Measurements from ENCODE around the gene FA2H. TPM values are rescaled to one million over a fixed set of nuclear protein-coding genes. Genes with fewer than 3 reads are reported as not detected.

Gene FA2H
- total and polyA plus RNA-seq, 2 donors (not counting 1 experiment from before 2014, with no cell fraction given), result not detected

GRCh38 chr16:74776926-74777325 lies 2.3 kb upstream of the FA2H start:
- Histone ChIP-seq H3K9ac (ENCODE audit: insufficient read depth, low read length) (no peak overlapping the region), H3K27me3 (ENCODE audit: control insufficient read depth, insufficient read depth, low read length) (peaks cover 27% of the 10 kb centered on the region), H4K20me1 (ENCODE audit: control insufficient read depth, extremely low read depth, insufficient read depth, low read length) (no peaks in the 10 kb centered on the region), H3K79me2 (ENCODE audit: control insufficient read depth, insufficient read depth, low read length) (no peaks in the 10 kb centered on the region), H3K36me3 (ENCODE audit: control insufficient read depth, insufficient read depth, low read length) (no peaks in the 10 kb centered on the region), H3K9me3 (ENCODE audit: control insufficient read depth, insufficient read depth, low read depth, low read length) (no peaks in the 10 kb centered on the region), H3K4me3 (replicated peaks in 1 of 4; ENCODE audit: control extremely low read depth in 1 of 4, insufficient read depth in 1 of 4, low read depth in 3 of 4, low read length in 4 of 4) (no peak overlapping the region), H2AFZ (ENCODE audit: low read length) (no peak overlapping the region), H3K4me2 (ENCODE audit: extremely low read depth, insufficient read depth, low read length) (no peak overlapping the region), H3K4me1 (ENCODE audit: control insufficient read depth, extremely low read depth, insufficient read depth, low read length) (no peaks in the 10 kb centered on the region), H3K27ac (ENCODE audit: insufficient read depth, low read length) (no peak overlapping the region)
- TF ChIP-seq, protein P1, sequence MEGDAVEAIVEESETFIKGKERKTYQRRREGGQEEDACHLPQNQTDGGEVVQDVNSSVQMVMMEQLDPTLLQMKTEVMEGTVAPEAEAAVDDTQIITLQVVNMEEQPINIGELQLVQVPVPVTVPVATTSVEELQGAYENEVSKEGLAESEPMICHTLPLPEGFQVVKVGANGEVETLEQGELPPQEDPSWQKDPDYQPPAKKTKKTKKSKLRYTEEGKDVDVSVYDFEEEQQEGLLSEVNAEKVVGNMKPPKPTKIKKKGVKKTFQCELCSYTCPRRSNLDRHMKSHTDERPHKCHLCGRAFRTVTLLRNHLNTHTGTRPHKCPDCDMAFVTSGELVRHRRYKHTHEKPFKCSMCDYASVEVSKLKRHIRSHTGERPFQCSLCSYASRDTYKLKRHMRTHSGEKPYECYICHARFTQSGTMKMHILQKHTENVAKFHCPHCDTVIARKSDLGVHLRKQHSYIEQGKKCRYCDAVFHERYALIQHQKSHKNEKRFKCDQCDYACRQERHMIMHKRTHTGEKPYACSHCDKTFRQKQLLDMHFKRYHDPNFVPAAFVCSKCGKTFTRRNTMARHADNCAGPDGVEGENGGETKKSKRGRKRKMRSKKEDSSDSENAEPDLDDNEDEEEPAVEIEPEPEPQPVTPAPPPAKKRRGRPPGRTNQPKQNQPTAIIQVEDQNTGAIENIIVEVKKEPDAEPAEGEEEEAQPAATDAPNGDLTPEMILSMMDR (conservative IDR thresholded peaks at IDR 0.05 in 1 of 2, IDR thresholded peaks at IDR 0.05 in 1 of 2; ENCODE audit: low read depth in 1 of 2, low read length in 2 of 2), result no peak
- TF ChIP-seq EZH2 (IDR thresholded peaks at IDR 0.05; ENCODE audit: low read length, missing control alignments), result no peak
- no peak for DNase-seq (ENCODE audit: low read depth in 2 of 2)

DNA sequence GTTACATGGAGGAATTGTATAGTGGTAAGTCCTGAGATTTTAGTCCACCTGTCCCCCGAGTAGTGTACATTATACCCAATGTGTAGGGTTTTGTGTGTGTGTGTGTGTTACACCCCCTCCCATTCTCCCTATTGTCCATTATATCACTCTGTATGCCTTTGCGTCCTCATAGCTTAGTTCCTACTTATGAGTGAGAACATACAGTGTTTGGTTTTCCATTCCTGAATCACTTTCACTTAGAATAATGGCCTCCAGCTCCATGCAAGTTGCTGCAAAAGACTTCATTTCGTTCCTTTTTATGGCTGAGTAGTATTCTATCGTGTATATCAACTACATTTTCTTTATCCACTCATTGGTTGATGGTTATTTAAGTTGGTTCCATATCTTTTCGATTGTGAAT lies 635 bp upstream of the FA2H start:
- H3K9ac ChIP-seq (ENCODE audit: insufficient read depth, low read length), result no peak overlapping the region
- H2AFZ ChIP-seq (ENCODE audit: low read length), result no peak overlapping the region
- H4K20me1 ChIP-seq (ENCODE audit: control insufficient read depth, extremely low read depth, insufficient read depth, low read length), result no peaks in the 10 kb centered on the region
- H3K4me3 ChIP-seq (replicated peaks in 1 of 4; ENCODE audit: control extremely low read depth in 1 of 4, insufficient read depth in 1 of 4, low read depth in 3 of 4, low read length in 4 of 4), result no peak overlapping the region
- H3K4me1 ChIP-seq (ENCODE audit: control insufficient read depth, extremely low read depth, insufficient read depth, low read length), result no peaks in the 10 kb centered on the region
- no peaks in the 10 kb centered on the region for H3K79me2 ChIP-seq (ENCODE audit: control insufficient read depth, insufficient read depth, low read length)
- H3K27me3 ChIP-seq (ENCODE audit: control insufficient read depth, insufficient read depth, low read length), result peaks cover 31% of the 10 kb centered on the region
- DNase-seq (ENCODE audit: low read depth in 2 of 2), result no peak
- H3K4me2 ChIP-seq (ENCODE audit: extremely low read depth, insufficient read depth, low read length), result no peak overlapping the region
- no peak overlapping the region for H3K27ac ChIP-seq (ENCODE audit: insufficient read depth, low read length)
- TF ChIP-seq, protein P1 (conservative IDR thresholded peaks at IDR 0.05 in 1 of 2, IDR thresholded peaks at IDR 0.05 in 1 of 2; ENCODE audit: low read depth in 1 of 2, low read length in 2 of 2), result no peak
- TF ChIP-seq EZH2 (IDR thresholded peaks at IDR 0.05; ENCODE audit: low read length, missing control alignments), result no peak
- H3K36me3 ChIP-seq (ENCODE audit: control insufficient read depth, insufficient read depth, low read length), result no peaks in the 10 kb centered on the region
- H3K9me3 ChIP-seq (ENCODE audit: control insufficient read depth, insufficient read depth, low read depth, low read length), result no peaks in the 10 kb centered on the region

GRCh38 chr16:74773446-74774222 lies 986 bp downstream of the FA2H start:
- Histone ChIP-seq H3K9ac (ENCODE audit: insufficient read depth, low read length) (no peak overlapping the region), H3K27ac (ENCODE audit: insufficient read depth, low read length) (no peak overlapping the region), H2AFZ (ENCODE audit: low read length) (no peak overlapping the region), H4K20me1 (ENCODE audit: control insufficient read depth, extremely low read depth, insufficient read depth, low read length) (no peaks in the 10 kb centered on the region), H3K9me3 (ENCODE audit: control insufficient read depth, insufficient read depth, low read depth, low read length) (no peaks in the 10 kb centered on the region), H3K27me3 (ENCODE audit: control insufficient read depth, insufficient read depth, low read length) (peaks cover 35% of the 10 kb centered on the region), H3K36me3 (ENCODE audit: control insufficient read depth, insufficient read depth, low read length) (no peaks in the 10 kb centered on the region), H3K4me2 (ENCODE audit: extremely low read depth, insufficient read depth, low read length) (no peak overlapping the region), H3K4me1 (ENCODE audit: control insufficient read depth, extremely low read depth, insufficient read depth, low read length) (no peaks in the 10 kb centered on the region), H3K4me3 (replicated peaks in 1 of 4; ENCODE audit: control extremely low read depth in 1 of 4, insufficient read depth in 1 of 4, low read depth in 3 of 4, low read length in 4 of 4) (no peak overlapping the region), H3K79me2 (ENCODE audit: control insufficient read depth, insufficient read depth, low read length) (no peaks in the 10 kb centered on the region)
- TF ChIP-seq, protein P1 (conservative IDR thresholded peaks at IDR 0.05 in 1 of 2, IDR thresholded peaks at IDR 0.05 in 1 of 2; ENCODE audit: low read depth in 1 of 2, low read length in 2 of 2), result no peak
- TF ChIP-seq EZH2 (IDR thresholded peaks at IDR 0.05; ENCODE audit: low read length, missing control alignments), result peak; percentile 87
- DNase-seq (ENCODE audit: low read depth in 2 of 2), result no peak
